GM12875 (cell line): ENCODE data around the gene PTPDC1.
"Not testable (repeated sequence)": the region's sequence is repeated elsewhere in the genome, so short reads cannot be mapped to it uniquely, and the experiment has no call there.

Source experiments
- H3K4me3 ChIP-seq: one replicate; pipeline ENCODE4 v1.5.1; 2011; ENCODE audit warnings: low read depth, low read length, control low read depth
- TF ChIP-seq, protein P1 (sequence below): IDR thresholded peaks from 2 replicates; pipeline ENCODE4 v1.5.1; 2011; ENCODE audit warnings: low read depth, mild to moderate bottlenecking, control low read depth, inconsistent platforms, low read length, moderate library complexity, borderline replicate concordance; ENCODE audit not compliant: insufficient read depth

Gene PTPDC1

DNA sequence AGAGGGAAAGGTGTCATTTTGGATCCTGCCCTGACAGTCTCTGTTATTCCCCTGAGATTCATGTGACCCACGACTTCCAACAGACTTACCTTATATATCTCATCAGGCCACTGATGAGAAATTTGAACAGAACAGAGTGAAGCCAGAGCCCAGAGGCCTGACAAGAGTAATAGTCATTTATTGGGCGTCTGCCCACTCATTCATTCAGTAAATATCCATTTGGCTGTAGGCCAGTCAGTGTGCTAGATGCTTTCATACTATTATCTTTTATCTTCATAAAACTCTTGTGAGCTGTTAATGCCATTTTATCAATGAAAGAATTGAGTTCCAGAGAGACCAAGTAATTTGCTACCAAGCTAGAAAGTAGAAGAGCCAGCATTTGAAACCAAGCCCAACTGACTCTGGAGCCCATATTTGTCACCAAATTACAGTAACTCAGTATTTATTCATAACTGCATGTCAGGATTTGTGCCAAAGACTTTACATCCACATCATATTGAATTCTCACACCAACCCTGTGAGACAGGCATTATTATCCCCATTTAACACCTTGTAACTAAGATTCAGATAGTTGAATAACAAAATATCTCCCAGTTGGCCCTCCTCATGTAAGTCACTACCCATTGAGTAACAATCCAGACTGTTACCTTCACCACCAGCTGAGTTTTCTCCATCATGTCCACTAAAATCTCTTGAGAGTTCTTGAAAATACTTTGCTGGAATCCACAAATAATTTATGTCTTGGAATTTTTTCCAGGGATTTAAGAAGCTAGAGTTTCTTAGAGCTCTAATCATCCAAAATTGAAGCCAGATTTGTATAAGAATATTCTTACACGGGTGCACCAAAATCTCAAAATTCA lies 2.5 kb downstream of the PTPDC1 start:
- TF ChIP-seq, protein P1, sequence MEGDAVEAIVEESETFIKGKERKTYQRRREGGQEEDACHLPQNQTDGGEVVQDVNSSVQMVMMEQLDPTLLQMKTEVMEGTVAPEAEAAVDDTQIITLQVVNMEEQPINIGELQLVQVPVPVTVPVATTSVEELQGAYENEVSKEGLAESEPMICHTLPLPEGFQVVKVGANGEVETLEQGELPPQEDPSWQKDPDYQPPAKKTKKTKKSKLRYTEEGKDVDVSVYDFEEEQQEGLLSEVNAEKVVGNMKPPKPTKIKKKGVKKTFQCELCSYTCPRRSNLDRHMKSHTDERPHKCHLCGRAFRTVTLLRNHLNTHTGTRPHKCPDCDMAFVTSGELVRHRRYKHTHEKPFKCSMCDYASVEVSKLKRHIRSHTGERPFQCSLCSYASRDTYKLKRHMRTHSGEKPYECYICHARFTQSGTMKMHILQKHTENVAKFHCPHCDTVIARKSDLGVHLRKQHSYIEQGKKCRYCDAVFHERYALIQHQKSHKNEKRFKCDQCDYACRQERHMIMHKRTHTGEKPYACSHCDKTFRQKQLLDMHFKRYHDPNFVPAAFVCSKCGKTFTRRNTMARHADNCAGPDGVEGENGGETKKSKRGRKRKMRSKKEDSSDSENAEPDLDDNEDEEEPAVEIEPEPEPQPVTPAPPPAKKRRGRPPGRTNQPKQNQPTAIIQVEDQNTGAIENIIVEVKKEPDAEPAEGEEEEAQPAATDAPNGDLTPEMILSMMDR = no peak
- H3K4me3 ChIP-seq = no peak overlapping the region

DNA sequence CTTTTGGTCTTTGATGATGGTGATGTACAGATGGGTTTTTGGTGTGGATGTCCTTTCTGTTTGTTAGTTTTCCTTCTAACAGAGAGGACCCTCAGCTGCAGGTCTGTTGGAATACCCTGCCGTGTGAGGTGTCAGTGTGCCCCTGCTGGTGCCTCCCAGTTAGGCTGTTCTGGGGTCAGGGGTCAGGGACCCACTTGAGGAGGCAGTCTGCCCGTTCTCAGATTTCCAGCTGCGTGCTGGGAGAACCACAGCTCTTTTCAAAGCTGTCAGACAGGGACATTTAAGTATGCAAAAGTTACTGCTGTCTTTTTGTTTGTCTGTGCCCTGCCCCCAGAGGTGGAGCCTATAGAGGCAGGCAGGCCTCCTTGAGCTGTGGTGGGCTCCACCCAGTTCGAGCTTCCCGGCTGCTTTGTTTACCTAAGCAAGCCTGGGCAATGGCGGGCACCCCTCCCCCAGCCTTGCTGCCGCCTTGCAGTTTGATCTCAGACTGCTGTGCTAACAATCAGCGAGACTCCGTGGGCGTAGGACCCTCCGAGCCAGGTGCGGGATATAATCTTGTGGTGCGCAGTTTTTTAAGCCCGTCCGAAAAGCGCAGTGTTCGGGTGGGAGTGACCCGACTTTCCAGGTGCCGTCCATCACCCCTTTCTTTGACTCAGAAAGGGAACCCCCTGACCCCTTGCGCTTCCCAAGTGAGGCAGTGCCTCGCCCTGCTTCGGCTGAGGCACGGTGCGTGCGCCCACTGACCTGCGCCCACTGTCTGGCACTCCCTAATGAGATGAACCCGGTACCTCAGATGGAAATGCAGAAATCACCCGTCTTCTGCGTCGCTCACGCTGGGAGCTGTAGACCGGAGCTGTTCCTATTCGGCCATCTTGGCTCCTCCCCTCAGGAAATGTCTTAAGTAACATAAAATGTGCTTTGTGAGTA lies 10.2 kb downstream of the PTPDC1 start:
- H3K4me3 ChIP-seq = not testable (repeated sequence)

DNA sequence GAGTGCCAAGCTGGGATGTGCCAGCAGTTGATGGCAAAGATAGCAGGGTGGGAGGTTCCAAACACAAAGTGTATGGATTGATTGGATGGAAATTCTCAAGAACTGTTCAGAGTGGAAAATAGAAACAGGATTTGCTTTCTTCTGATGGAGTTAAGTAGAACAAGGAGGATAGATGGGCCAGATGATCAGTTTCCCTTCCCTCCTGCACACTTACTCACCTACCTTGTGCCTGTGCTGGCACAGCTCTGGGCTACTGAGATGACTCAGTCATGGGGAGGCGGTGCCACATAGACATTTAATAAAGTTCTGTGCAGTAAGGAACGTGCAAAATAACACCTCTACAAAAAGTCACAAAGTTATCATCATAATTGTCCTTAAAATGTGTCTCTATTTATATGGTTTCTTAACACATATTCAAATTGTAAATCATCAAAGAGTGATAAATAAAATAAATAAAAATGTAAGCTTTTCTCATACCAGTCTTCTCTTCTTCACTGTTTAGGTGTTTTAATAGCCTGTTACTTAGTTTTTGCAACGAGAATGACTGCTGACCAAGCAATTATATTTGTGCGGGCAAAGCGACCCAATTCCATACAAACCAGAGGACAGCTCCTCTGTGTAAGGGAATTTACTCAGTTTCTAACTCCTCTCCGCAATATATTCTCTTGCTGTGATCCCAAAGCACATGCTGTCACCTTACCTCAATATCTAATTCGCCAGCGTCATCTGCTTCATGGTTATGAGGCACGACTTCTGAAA lies 12.7 kb downstream of the PTPDC1 start:
- H3K4me3 ChIP-seq = no peak overlapping the region
- TF ChIP-seq, protein P1 = no peak

DNA sequence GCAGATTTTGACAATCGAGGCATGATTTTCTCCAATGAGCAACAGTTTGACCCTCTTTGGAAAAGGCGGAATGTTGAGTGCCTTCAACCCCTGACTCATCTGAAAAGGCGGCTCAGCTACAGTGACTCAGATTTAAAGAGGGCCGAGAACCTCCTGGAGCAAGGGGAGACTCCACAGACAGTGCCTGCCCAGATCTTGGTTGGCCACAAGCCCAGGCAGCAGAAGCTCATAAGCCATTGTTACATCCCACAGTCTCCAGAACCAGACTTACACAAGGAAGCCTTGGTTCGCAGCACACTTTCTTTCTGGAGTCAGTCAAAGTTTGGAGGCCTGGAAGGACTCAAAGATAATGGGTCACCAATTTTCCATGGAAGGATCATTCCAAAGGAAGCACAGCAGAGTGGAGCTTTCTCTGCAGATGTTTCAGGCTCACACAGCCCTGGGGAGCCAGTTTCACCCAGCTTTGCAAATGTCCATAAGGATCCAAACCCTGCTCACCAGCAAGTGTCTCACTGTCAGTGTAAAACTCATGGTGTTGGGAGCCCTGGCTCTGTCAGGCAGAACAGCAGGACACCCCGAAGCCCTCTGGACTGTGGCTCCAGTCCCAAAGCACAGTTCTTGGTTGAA lies 13.6 kb downstream of the PTPDC1 start:
- TF ChIP-seq, protein P1 = no peak
- H3K4me3 ChIP-seq = no peak overlapping the region

DNA sequence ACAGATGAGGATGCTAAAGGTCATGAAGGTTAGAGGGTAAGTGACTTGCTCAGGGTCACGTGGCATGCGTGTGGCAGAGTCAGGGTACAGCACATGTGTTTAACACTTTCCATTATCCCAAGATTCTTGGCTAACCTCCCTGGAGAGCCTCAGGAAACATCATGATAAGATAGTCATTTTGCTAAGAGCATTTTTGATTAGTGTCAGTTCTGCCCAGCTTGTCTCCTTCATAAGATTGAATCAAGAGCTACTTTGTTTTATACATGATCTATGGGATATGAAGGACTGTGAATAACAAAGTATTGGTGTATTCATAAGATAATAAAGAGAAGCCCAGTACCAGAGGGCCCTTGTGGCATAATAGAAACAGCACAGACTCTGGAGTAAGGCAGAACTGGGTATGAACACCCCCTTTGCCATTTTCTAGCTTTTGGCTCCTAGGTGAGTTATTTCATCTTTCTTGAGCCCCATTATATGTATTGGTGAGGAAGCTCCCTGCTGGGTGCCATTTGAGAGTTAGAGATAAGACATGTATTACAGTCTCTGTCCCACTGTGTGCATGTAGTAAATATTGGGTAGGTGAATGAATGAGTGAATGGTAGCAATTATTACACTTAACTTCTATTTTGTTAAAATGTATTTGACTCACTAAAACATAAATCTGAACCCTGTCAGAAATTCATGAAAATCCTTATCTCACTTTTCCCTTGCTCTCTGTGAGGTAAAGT lies 16.1 kb downstream of the PTPDC1 start:
- H3K4me3 ChIP-seq = no peak overlapping the region
- TF ChIP-seq, protein P1 = no peak

DNA sequence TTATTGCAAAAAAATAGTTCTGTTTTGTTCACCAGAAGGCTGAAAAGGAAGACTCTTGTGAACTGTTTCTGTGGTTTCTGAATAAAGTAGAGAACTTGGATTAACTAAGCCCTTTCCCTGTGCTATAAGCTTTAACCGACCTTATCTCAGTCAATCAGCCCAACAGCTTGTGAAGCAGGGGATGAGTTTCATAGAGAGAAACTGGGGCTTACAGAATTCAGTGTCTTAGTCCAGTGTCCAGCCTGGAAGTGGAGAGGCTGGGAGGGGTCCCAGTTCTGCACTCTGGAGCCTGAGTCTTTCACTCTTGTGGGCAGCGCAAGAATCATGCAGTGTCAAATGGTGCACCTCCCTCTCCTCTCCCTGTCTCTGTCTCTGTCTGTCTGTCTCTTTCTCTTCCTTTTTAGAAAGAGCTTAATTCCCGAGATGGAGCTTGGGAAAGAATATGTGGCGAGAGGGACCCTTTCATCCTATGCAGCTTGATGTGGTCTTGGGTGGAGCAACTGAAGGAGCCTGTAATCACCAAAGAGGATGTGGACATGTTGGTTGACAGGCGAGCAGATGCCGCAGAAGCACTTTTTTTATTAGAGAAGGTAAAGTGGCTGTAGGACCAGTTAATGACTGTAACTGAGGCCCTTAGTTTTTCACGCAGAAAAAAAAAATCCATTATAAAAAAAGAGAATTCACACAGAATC lies 17.0 kb downstream of the PTPDC1 start:
- H3K4me3 ChIP-seq = no peak overlapping the region
- TF ChIP-seq, protein P1 = no peak
